Peyer's patch (tissue), 4 donors: Measurements from ENCODE around the gene ZNF784.

Experiments used
- POLR2A ChIP-seq, 2 donors: fragments of 450-650 bp; IDR thresholded peaks; one replicate each; pipeline ENCODE4 v1.5.1; 2017; ENCODE audit warnings: antibody characterized with exemption in 2 of 2, mild to moderate bottlenecking in 2 of 2, moderate library complexity in 2 of 2
- TF ChIP-seq, protein P1 (sequence below), 6 experiments: fragments of 450-650 bp in 4 of 6; fragments of 200-600 bp in 2 of 6; sonication (generic) in 1 of 6; IDR thresholded peaks; one replicate each; pipeline ENCODE4 v1.5.1; 2017 to 2019; ENCODE audit warnings: antibody characterized with exemption in 6 of 6, mild to moderate bottlenecking in 3 of 6, moderate library complexity in 1 of 6

DNA sequence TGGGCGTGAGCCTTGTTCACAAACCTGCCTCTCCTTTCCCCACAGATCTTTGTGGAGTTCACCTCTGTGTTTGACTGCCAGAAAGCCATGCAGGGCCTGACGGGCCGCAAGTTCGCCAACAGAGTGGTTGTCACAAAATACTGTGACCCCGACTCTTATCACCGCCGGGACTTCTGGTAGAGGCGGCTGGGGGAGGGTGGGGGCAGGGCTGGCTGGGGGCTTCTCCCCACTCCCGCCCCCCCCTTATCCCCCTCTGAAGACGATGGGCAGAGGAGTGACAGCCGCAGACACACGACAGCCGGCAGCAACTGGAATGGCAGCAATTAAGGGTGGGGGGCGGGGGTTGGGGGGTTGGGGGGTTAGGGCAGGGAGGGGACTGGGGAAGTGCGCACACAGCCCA, 49.5 kb upstream of the ZNF784 start:
- no peak for TF ChIP-seq POLR2A (IDR thresholded peaks at IDR 0.05)
- TF ChIP-seq, protein P1, sequence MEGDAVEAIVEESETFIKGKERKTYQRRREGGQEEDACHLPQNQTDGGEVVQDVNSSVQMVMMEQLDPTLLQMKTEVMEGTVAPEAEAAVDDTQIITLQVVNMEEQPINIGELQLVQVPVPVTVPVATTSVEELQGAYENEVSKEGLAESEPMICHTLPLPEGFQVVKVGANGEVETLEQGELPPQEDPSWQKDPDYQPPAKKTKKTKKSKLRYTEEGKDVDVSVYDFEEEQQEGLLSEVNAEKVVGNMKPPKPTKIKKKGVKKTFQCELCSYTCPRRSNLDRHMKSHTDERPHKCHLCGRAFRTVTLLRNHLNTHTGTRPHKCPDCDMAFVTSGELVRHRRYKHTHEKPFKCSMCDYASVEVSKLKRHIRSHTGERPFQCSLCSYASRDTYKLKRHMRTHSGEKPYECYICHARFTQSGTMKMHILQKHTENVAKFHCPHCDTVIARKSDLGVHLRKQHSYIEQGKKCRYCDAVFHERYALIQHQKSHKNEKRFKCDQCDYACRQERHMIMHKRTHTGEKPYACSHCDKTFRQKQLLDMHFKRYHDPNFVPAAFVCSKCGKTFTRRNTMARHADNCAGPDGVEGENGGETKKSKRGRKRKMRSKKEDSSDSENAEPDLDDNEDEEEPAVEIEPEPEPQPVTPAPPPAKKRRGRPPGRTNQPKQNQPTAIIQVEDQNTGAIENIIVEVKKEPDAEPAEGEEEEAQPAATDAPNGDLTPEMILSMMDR (IDR thresholded peaks at IDR 0.05), result no peak
